Measurements from ENCODE around the gene RPRM. TPM values are rescaled to one million over a fixed set of nuclear protein-coding genes. Genes with fewer than 3 reads are reported as not detected.
"Not testable (repeated sequence)": the region's sequence is repeated elsewhere in the genome, so short reads cannot be mapped to it uniquely, and the experiment has no call there.

The RPRM gene
- total RNA-seq, 1 donor from 2014 or later = not detected

DNA sequence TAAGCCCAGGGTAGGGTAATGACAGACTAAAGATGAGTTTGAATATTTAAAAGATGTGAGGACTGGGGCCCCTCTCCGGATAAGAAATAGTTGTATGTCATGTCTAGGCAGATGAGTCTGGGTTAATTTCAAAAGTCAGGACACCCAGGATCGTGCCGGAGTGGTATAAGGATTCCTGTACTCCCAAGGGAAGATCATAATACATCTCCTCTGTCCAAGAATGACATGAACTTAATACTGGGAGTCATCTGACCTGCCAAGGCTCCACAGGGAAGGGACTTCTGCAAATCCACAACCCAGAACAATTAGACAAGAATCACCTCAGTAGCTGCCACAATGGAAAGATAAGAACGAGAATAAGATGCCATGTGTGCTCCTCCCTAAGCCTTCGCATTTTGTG, 17.1 kb downstream of the RPRM start:
- DNase-seq (ENCODE audit: low read depth, low spot score) = no peak

DNA sequence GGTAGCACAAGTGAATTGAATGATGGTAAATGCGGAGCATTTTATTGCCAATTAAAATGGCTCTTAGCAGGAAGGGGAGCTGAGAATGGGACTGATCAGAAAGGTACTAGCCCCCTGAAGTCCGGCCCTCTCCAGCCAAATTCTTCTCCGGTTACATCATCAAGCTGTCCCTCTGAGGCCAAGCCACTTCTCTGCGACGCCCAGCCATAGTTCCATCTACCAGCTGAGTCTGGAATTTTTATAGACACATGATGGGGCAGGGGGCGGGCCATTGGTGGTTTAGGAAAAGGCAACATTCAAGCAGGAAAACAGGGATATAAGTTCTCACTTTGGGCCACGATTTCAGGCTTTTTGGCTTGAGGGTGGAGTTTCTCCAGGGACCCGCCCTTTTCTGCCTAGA, 22.7 kb downstream of the RPRM start:
- no peak for DNase-seq (ENCODE audit: low read depth, low spot score)

DNA sequence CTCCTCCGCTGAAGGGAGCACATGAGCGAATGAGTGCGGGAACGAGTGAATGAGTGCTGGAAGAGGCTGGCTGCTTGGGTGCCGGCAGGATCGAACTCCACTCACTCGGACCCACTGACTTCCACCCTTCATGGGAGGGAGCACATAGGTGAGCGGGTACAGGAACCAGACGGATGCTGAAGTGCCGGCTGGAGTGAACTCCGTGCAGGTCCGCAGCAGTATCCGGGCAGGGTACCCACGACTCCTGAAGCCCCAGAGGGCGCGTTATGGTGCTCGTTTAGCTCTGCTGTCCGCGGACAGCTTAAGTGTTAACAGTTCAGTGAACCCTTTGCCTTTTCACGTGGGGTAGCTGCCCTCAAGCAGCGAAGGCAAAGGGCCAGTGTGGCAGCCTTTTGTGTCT, 23.2 kb downstream of the RPRM start:
- DNase-seq (ENCODE audit: low read depth, low spot score) = no peak

DNA sequence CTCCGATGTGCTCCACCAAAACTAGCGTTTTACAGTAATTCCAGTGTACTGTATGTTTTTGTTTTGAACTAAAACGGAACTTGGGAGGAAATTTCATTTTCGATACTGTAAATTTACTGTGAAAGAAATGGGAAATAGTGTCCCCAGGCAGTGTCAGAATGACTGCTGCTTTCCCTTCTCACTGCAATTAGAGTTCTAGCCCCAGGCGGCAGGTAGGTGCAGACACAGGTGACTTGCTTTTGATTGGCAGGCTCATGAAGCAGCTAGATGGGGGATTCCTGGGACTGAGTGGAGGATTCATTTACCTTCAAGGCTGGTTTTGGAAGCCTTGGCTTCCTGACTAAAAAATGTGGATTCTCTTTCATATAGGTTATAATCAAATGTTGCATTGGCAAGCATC, 27.0 kb downstream of the RPRM start:
- DNase-seq (ENCODE audit: low read depth, low spot score) = no peak

DNA sequence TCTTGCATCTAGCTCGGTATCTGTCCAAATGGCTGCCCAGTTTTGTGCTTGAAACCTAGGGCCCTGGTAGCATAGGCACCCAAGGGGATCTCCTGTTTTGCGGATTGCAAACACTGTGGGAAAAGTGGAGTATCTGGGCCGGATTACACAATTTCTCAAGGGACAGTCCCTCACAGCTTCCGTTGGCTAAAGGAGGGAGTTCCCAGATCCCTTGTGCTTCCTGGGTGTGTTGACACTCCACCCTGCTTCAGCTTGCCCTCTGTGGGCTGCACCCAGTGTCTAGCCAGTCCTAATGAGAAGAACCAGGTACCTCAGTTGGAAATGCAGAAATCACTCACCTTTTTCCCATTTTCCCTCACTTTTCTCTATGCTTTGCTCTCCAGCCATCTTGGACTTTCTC, 35.5 kb downstream of the RPRM start:
- no peak for DNase-seq (ENCODE audit: low read depth, low spot score)

DNA sequence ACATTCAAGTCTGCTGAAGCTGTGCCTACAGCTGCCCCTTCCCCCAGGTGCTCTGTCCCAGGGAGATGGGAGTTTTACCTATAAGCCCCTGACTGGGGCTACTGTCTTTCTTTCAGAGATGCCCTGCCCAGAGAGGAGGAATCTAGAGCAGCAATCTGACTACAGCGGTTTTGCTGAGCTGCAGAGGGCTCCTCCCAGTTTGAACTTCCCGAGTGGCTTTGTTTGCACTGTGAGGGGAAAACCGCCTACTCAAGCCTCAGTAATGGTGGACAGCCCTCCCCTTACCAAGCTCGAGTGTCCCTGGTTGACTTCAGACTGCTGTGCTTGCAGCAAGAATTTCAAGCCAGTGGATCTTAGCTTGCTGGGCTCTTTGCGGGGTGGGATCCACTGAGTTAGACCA, 35.9 kb downstream of the RPRM start:
- not testable (repeated sequence) for DNase-seq (ENCODE audit: low read depth, low spot score)

DNA sequence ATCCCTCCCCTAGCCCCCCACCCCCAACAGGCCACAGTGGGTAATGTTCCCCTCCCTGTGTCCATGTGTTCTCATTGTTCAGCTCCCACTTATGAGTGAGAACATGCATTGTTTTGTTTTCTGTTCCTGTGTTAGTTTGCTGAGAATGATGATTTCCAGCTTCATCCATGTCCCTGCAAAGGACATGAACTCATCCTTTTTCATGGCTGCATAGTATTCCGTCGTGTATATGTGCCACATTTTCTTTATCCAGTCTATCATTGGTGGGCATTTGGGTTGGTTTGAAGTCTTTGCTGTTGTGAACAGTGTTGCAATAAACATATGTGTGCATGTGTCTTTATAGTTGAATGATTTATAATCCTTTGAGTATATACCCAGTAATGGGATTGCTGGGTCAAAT, 38.5 kb downstream of the RPRM start:
- not testable (repeated sequence) for DNase-seq (ENCODE audit: low read depth, low spot score)

DNA sequence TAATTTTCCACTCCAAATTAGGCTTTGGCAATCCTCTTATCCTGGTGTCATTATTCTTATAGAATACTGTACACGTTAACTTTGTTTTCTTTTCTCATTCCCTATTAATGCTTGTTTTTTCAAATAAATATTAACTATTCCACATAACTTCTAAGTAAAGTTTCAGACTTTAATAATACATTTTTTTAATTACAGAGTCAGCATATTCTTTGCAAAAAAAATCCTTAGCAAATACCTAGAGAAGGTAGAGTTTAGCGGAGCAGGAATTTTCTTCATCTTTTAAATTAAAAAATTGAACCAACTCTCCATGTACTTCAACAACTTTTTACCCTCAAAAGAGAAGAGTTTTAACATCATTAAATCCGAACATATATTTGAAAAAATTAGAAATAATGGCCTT, 45.2 kb downstream of the RPRM start:
- no peak for DNase-seq (ENCODE audit: low read depth, low spot score)

DNA sequence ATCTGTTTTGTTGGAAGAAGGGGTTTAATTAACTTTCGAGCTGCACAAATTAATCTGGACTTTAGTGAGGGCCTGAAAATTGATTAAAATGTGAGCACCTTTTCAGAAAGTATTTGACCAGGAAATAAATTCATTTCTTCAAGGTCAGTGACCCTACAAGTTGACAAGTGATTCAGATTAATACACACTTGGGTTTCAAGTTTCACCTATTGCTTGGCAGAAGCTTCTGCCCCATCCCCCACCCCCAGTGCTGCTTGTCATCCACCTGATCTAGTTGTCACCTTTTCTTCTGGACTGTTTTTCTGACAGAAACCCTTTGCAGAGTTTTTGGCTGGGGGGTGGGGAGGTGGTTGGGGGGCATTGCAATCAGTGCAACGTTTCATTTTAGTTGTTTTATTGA, 46.2 kb downstream of the RPRM start:
- no peak for DNase-seq (ENCODE audit: low read depth, low spot score)

DNA sequence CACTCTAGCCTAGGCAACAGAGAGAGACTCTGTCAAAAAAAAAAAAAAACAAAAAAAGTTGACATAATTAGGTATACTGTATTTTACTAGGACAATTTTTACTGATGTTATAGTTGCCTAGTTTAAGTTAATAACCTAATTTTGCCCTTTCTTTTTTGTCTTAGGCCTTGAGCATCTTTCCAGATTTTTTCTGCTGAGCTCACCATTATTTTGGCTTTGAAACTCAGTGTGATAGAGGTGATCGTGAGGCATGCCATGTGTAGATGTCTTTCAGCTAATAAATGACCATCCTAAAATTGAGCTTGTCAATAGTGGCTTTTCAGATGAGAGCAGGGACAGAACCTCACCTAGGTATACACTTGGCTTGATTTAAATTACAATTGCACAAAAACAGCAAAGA, 47.4 kb downstream of the RPRM start:
- DNase-seq (ENCODE audit: low read depth, low spot score) = no peak

Measured in pulmonary artery endothelial cell (primary cell).